GM12891 (cell line): Measurements from ENCODE around the gene PLCB1.

Experiments
- POLR2A ChIP-seq: IDR thresholded peaks from 2 replicates; pipeline ENCODE4 v1.6.1; 2011; ENCODE audit warnings: low read depth, low read length, control low read depth
- POLR2AphosphoS5 ChIP-seq: IDR thresholded peaks from 2 replicates; pipeline ENCODE4 v1.6.1; 2011; ENCODE audit warnings: low read depth, low read length, control low read depth

DNA sequence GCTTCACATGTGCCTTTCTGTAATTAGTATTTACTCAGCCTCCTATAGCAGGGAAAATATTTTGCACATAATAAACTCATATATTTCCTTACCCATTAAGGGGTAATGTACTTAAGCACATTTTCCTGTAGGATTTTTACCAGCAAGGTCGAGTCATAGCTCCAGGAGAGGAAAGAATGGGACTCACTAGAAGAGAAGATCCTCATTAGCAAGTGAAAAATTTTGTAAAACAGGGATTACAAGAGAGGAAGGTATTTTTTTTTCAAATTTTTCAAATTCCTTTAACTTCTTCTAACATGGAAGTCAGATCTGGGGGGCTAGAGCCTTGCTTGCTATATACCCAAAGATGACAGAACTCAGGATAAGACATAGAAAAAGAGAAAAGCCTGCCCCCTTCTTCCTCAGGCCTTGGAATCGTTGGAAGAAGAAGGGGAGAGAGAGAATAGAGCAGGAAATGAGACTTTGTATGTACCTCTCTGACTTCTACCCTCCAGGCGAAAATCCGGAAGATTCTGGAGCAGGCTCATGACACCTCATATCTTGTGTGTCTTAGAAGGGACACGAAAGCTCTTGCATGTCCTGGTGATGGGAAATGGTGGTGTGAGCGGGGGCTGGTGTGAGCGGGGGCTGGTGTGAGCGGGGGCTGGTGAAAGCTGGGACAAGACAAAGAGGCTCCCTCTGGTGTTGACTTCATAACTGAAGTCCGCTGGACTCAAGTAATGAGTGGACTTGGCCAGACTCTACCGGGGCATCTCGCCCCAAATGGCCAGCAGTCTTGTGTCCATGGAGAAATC lies 679.9 kb downstream of the PLCB1 start:
- TF ChIP-seq POLR2A (no peak), POLR2AphosphoS5 (no peak)
